ENCODE measurements around the gene MYO5A. TPM values are rescaled to one million over a fixed set of nuclear protein-coding genes. Genes with fewer than 3 reads are reported as not detected.

Gene MYO5A
- total RNA-seq, 3 donors from 2014 or later: 25.6 to 32.2 (median 29.1) TPM

Other genes with a start within 250 kb of the MYO5A start
- gene MYO5C, start 233.1 kb downstream of the MYO5A start, total RNA-seq: under 1 TPM; 0.40 to 0.61 (median 0.46) TPM
- gene ARPP19, start 40.1 kb upstream of the MYO5A start, total RNA-seq: 100 to 1,000 TPM; 182 to 203 (median 189) TPM
- 10 to 100 TPM in 1 of 3 donors, 1 to 10 TPM in 2; 6.8 to 12.2 (median 8.1) TPM for gene ATOSA, start 150.5 kb upstream of the MYO5A start, total RNA-seq

Measured in activated T-cell treated with anti-CD3 and anti-CD28 coated beads, Interleukin-2, amount 50 U/mL, for 4 hours (primary cell).